Measurements from ENCODE around the gene VPS50. TPM values are rescaled to one million over a fixed set of nuclear protein-coding genes. Genes with fewer than 3 reads are reported as not detected.

The VPS50 gene
- total RNA-seq, 1 experiment from 2014 or later: 13.6 TPM

DNA sequence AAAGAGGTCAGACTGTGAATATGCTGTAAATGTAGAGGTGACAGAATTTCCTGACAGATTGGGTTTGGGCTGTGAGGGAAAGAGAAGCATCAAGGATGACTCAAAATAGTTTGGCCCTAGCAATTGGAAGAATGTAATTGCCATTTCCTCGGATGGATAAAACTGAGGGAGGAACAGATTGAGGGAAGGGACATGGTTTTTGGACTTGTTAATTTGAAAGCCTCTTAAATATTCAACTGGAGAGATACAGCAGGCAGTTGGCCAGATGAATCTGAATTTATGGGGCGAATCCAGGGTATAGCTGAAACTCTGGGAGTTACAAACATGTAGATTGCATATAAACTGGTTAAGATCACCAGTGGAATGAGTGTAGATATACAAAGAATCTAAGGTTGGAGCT, 3.4 kb downstream of the VPS50 start:
- H3K9me3 ChIP-seq (ENCODE audit: control insufficient read depth, low read depth, low read length): no peaks in the 10 kb centered on the region
- TF ChIP-seq, protein P1, sequence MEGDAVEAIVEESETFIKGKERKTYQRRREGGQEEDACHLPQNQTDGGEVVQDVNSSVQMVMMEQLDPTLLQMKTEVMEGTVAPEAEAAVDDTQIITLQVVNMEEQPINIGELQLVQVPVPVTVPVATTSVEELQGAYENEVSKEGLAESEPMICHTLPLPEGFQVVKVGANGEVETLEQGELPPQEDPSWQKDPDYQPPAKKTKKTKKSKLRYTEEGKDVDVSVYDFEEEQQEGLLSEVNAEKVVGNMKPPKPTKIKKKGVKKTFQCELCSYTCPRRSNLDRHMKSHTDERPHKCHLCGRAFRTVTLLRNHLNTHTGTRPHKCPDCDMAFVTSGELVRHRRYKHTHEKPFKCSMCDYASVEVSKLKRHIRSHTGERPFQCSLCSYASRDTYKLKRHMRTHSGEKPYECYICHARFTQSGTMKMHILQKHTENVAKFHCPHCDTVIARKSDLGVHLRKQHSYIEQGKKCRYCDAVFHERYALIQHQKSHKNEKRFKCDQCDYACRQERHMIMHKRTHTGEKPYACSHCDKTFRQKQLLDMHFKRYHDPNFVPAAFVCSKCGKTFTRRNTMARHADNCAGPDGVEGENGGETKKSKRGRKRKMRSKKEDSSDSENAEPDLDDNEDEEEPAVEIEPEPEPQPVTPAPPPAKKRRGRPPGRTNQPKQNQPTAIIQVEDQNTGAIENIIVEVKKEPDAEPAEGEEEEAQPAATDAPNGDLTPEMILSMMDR (conservative IDR thresholded peaks at IDR 0.05): no peak
- H3K4me3 Mint-ChIP-seq: no peak overlapping the region
- no peak overlapping the region for H3K18ac ChIP-seq (ENCODE audit: insufficient read length, low read depth, low read length)
- no peak overlapping the region for H3K23ac ChIP-seq (ENCODE audit: insufficient read length, low read depth, low read length)
- no peak overlapping the region for H3K27ac ChIP-seq (ENCODE audit: insufficient read length, low read depth, low read length)
- DNase-seq: no peak
- H3T11ph ChIP-seq (ENCODE audit: low read length): no peak overlapping the region
- no peak overlapping the region for H2AFZ ChIP-seq (ENCODE audit: low read length)
- no peaks in the 10 kb centered on the region for H3K79me2 ChIP-seq (ENCODE audit: insufficient read depth, low read length)
- H4K91ac ChIP-seq (ENCODE audit: insufficient read length, low read depth, low read length): no peak overlapping the region
- H3K9me3 Mint-ChIP-seq: no peaks in the 10 kb centered on the region
- no peak overlapping the region for H3K56ac ChIP-seq (ENCODE audit: insufficient read length, low read depth, low read length)
- peaks cover 3% of the 10 kb centered on the region for H3K79me1 ChIP-seq (ENCODE audit: insufficient read depth, low read depth, low read length, poor library complexity, severe bottlenecking)
- H3K4me2 ChIP-seq (ENCODE audit: insufficient read depth, insufficient read length, low read length): no peak overlapping the region
- H2BK12ac ChIP-seq (ENCODE audit: insufficient read length, low read depth, low read length): no peak overlapping the region
- no peak overlapping the region for H2BK15ac ChIP-seq (ENCODE audit: low read depth, low read length)
- H4K8ac ChIP-seq (replicated peaks; ENCODE audit: insufficient read length, low read depth, low read length): no peak overlapping the region
- H2AK5ac ChIP-seq (ENCODE audit: insufficient read length, low read length): no peak overlapping the region
- H4K5ac ChIP-seq (ENCODE audit: insufficient read length, low read depth, low read length): no peak overlapping the region
- H3K23me2 ChIP-seq (ENCODE audit: insufficient read length, low read depth, low read length, poor library complexity, severe bottlenecking): peaks cover 3% of the 10 kb centered on the region
- no peak overlapping the region for H3K14ac ChIP-seq (ENCODE audit: insufficient read depth, low read length)
- no peak overlapping the region for H3K27ac Mint-ChIP-seq
- H3K27me3 Mint-ChIP-seq (ENCODE audit: low read depth): no peaks in the 10 kb centered on the region
- H3K27me3 ChIP-seq (ENCODE audit: insufficient read depth, low read length): no peaks in the 10 kb centered on the region
- H3K9ac ChIP-seq (ENCODE audit: extremely low read depth, insufficient read length, low read length): no peak overlapping the region
- no peaks in the 10 kb centered on the region for H3K36me3 Mint-ChIP-seq (ENCODE audit: insufficient read depth in 1 of 3, low read depth in 3 of 3)
- no peak overlapping the region for H3K4ac ChIP-seq (ENCODE audit: low read depth, low read length)
- no peaks in the 10 kb centered on the region for H3K4me1 ChIP-seq (ENCODE audit: insufficient read depth, low read length)
- H2BK5ac ChIP-seq (ENCODE audit: insufficient read length, low read length): no peak overlapping the region
- no peak overlapping the region for H2BK20ac ChIP-seq (ENCODE audit: low read depth, low read length, poor library complexity, severe bottlenecking)
- no CpG with 5 or more reads among the region's 2 CpGs for WGBS (ENCODE audit: extremely low coverage, insufficient read length, low lambda C conversion rate)
- no peak overlapping the region for H2BK120ac ChIP-seq (ENCODE audit: low read depth, low read length, poor library complexity, severe bottlenecking)
- no peaks in the 10 kb centered on the region for H4K20me1 ChIP-seq (ENCODE audit: control insufficient read depth, insufficient read depth, insufficient read length)
- peaks cover 4% of the 10 kb centered on the region in 2 experiments; a peak in 3 of 4 replicates for H3K4me1 Mint-ChIP-seq
